Smooth muscle cell (in vitro differentiated cells): ENCODE results near the gene RHOD. TPM values are rescaled to one million over a fixed set of nuclear protein-coding genes. Genes with fewer than 3 reads are reported as not detected.
A peak's percentile ranks its signal among the peaks of the same experiment; 100 is the strongest.

ENCODE experiments used
- DNase-seq: peaks from one replicate; lab custom pipeline; 2025; ENCODE audit not compliant: unreplicated experiment; lab: John Stamatoyannopoulos, UW
- H2AFZ ChIP-seq: fragments of 200-600 bp; sonication (generic); 2 replicates; pipeline ENCODE4 v1.6.0; 2016; ENCODE audit warnings: antibody characterized with exemption, low read depth, mild to moderate bottlenecking
- H3F3A ChIP-seq: fragments of 200-600 bp; sonication (generic); 2 replicates; pipeline ENCODE4 v1.6.0; 2017; ENCODE audit warnings: antibody characterized with exemption, low read depth
- H3K27ac ChIP-seq: fragments of 200-600 bp; sonication (generic); 2 replicates; pipeline ENCODE4 v1.5.1; 2016; ENCODE audit warnings: low read depth, mild to moderate bottlenecking
- H3K27me3 ChIP-seq: fragments of 200-600 bp; sonication (generic); 2 replicates; pipeline ENCODE4 v1.6.1; 2016; ENCODE audit warnings: low read depth, mild to moderate bottlenecking
- H3K36me3 ChIP-seq: fragments of 200-600 bp; sonication (generic); 2 replicates; pipeline ENCODE4 v1.5.1; 2016; ENCODE audit warnings: low read depth
- H3K4me1 ChIP-seq: fragments of 200-600 bp; sonication (generic); 2 replicates; pipeline ENCODE4 v1.5.1; 2016; ENCODE audit warnings: low read depth
- H3K4me2 ChIP-seq: fragments of 200-600 bp; sonication (generic); 2 replicates; pipeline ENCODE4 v1.6.0; 2016; ENCODE audit warnings: mild to moderate bottlenecking
- H3K4me3 ChIP-seq: fragments of 200-600 bp; sonication (generic); 2 replicates; pipeline ENCODE4 v1.5.1; 2016; ENCODE audit warnings: mild to moderate bottlenecking
- H3K79me2 ChIP-seq: fragments of 200-600 bp; sonication (generic); 2 replicates; pipeline ENCODE4 v1.6.0; 2016; ENCODE audit warnings: low read depth, mild to moderate bottlenecking
- H3K9ac ChIP-seq: fragments of 200-600 bp; sonication (generic); 2 replicates; pipeline ENCODE4 v1.6.0; 2016; ENCODE audit warnings: low read depth
- H3K9me3 ChIP-seq: fragments of 200-600 bp; sonication (generic); replicated peaks from 2 replicates; pipeline ENCODE4 v1.5.1; 2016; ENCODE audit warnings: low read depth
- H4K20me1 ChIP-seq: fragments of 200-600 bp; sonication (generic); 2 replicates; pipeline ENCODE4 v1.6.0; 2016; ENCODE audit warnings: low read depth
- WGBS: methylation state at CpG from one replicate; pipeline ENCODE4 v1.1.7; 2016; ENCODE audit warnings: low lambda C conversion rate; 5-methylcytosine and 5-hydroxymethylcytosine counted together
- polyA plus RNA-seq: library from polyadenylated mRNA; unstranded; fragments of >200 nt; fragmentation: Nextera tagmentation; extraction: Ambion mirVana; gene quantifications from 2 replicates; pipeline ENCODE4 v1.2.1, GENCODE V29; 2016
- total RNA-seq: library from RNA; depleted of rRNA; stranded (reverse); fragments of >200 nt; gene quantifications from 2 replicates; pipeline ENCODE4 v1.2.3, GENCODE V29; 2014
- TF ChIP-seq, protein P1 (sequence below): fragments of 200-600 bp; sonication (generic); IDR thresholded peaks from 2 replicates; pipeline ENCODE4 v1.5.1; 2017; ENCODE audit warnings: borderline replicate concordance, mild to moderate bottlenecking, antibody characterized with exemption; ENCODE audit not compliant: insufficient read depth, poor library complexity, severe bottlenecking

Gene RHOD
- total and polyA plus RNA-seq, 2 experiments from 2014 or later, result 28.4 to 38.9 TPM

DNA sequence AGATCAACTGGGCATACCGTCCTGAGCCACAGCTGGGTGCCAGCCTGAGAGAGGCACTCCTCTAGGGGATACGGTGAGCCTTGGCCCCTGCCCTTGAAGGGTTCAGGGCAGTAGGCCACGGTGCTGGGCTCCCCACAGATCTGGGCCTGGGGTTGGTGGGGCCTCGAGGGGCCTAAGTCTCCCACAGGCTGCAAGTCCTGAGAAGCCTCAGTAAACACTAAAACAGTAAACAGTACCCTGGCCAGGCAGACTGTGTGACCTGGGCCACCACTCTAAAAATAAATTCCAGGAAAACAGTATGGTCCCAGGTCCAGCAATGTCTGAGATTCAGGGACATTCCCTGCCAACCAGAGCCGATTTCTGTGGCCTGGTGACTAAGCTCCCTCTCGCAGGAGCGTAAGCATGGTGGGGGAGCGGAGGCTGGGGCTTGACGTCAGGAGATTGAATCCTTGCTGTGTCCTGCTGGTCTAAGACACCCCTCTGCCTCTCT lies 2.3 kb upstream of the RHOD start:
- Histone ChIP-seq H3K4me2 (peak overlapping the region; percentile 82), H4K20me1 (no peaks in the 10 kb centered on the region), H3K27me3 (no peaks in the 10 kb centered on the region), H2AFZ (peak overlapping the region; percentile 26), H3K4me3 (no peak overlapping the region), H3K9me3 (no peaks in the 10 kb centered on the region), H3K4me1 (peaks cover 18% of the 10 kb centered on the region), H3K27ac (peak overlapping the region; percentile 100), H3F3A (peaks cover 14% of the 10 kb centered on the region), H3K9ac (peak overlapping the region; percentile 97), H3K79me2 (no peaks in the 10 kb centered on the region), H3K36me3 (no peaks in the 10 kb centered on the region)
- peak; percentile 43 for DNase-seq
- WGBS, result 28% methylated on average over 9 of the region's 9 CpGs
- TF ChIP-seq, protein P1, sequence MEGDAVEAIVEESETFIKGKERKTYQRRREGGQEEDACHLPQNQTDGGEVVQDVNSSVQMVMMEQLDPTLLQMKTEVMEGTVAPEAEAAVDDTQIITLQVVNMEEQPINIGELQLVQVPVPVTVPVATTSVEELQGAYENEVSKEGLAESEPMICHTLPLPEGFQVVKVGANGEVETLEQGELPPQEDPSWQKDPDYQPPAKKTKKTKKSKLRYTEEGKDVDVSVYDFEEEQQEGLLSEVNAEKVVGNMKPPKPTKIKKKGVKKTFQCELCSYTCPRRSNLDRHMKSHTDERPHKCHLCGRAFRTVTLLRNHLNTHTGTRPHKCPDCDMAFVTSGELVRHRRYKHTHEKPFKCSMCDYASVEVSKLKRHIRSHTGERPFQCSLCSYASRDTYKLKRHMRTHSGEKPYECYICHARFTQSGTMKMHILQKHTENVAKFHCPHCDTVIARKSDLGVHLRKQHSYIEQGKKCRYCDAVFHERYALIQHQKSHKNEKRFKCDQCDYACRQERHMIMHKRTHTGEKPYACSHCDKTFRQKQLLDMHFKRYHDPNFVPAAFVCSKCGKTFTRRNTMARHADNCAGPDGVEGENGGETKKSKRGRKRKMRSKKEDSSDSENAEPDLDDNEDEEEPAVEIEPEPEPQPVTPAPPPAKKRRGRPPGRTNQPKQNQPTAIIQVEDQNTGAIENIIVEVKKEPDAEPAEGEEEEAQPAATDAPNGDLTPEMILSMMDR, result no peak

DNA sequence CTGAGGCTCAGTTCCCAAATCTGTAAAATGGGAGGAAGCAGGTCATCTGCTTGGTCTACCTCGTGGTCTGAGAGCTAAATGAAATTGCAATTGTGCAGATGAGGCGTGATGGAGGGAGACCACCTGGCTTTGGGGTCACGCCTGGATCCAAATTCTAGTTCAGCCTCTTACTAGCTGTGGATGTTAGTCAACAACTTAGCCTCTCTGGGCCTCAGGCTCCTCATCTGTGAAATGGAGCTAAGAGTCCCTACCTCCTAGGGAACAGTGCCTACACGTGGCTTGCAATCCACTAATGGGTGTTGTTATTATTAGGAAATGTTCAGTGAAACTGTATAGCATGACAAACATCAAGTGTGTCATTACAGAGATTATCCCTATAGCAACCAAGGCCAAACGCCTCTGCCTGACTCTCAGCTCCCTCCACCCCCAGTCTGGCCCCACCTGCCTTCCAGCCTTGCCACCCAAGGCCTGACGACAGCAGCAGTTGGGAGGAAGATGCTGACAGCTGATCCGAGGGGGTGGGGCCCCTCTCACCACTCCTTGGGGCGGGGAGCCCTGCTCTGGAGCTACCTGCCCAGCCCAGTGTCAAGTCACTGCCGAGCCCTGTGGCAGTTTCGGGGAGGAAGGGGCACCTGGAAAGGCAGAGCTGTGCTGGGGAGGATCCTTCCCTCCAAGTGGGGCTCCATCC lies 1.7 kb upstream of the RHOD start:
- no peaks in the 10 kb centered on the region for H3K27me3 ChIP-seq
- TF ChIP-seq, protein P1, result no peak
- H3K79me2 ChIP-seq, result no peaks in the 10 kb centered on the region
- H3K4me1 ChIP-seq, result peaks cover 18% of the 10 kb centered on the region
- DNase-seq, result peak; percentile 30
- H3K9me3 ChIP-seq, result no peaks in the 10 kb centered on the region
- H4K20me1 ChIP-seq, result no peaks in the 10 kb centered on the region
- peaks cover 14% of the 10 kb centered on the region for H3F3A ChIP-seq
- H3K9ac ChIP-seq, result peak overlapping the region; percentile 97
- peak overlapping the region; percentile 94 for H3K4me2 ChIP-seq
- WGBS, result 51% methylated on average over 10 of the region's 10 CpGs
- H3K36me3 ChIP-seq, result no peaks in the 10 kb centered on the region
- peak overlapping the region; percentile 100 for H3K27ac ChIP-seq
- no peak overlapping the region for H3K4me3 ChIP-seq
- H2AFZ ChIP-seq, result no peak overlapping the region

DNA sequence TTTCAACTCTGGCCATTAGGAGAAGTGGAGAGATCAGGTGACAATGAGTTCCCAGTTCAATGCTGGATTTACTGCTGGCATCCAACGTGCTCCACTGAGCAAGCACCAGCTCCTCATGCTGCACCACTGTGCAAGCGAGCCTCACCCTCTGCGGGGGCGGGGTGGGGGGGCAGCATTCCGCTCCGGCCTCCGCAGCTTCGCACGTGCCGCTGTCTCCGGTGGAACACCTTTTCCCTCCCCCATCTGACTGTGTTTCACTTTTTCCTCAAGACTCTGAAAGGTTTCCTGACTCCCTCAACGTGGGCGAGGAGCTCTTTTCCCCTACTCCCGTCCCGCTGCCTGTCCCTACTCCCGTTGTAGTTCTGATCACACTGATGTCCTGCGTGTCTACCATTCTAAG lies 835 bp upstream of the RHOD start:
- no peaks in the 10 kb centered on the region for H3K79me2 ChIP-seq
- H2AFZ ChIP-seq, result no peak overlapping the region
- WGBS, result 36% methylated on average over 17 of the region's 17 CpGs
- H3K36me3 ChIP-seq, result no peaks in the 10 kb centered on the region
- H3K27ac ChIP-seq, result peak overlapping the region; percentile 100
- peaks cover 14% of the 10 kb centered on the region for H3F3A ChIP-seq
- H3K4me3 ChIP-seq, result peak overlapping the region; percentile 63
- H3K4me1 ChIP-seq, result peaks cover 18% of the 10 kb centered on the region
- H3K9me3 ChIP-seq, result no peaks in the 10 kb centered on the region
- peak overlapping the region; percentile 84 for H3K9ac ChIP-seq
- H4K20me1 ChIP-seq, result no peaks in the 10 kb centered on the region
- no peaks in the 10 kb centered on the region for H3K27me3 ChIP-seq
- DNase-seq, result no peak
- peak overlapping the region; percentile 94 for H3K4me2 ChIP-seq
- TF ChIP-seq, protein P1, result no peak
